ENCODE data around the gene RERE. TPM values are rescaled to one million over a fixed set of nuclear protein-coding genes. Genes with fewer than 3 reads are reported as not detected.
A peak's percentile ranks its signal among the peaks of the same experiment; 100 is the strongest.

RERE gene
- total RNA-seq, 2 experiments from 2014 or later, result 45.8 to 57.1 TPM

DNA sequence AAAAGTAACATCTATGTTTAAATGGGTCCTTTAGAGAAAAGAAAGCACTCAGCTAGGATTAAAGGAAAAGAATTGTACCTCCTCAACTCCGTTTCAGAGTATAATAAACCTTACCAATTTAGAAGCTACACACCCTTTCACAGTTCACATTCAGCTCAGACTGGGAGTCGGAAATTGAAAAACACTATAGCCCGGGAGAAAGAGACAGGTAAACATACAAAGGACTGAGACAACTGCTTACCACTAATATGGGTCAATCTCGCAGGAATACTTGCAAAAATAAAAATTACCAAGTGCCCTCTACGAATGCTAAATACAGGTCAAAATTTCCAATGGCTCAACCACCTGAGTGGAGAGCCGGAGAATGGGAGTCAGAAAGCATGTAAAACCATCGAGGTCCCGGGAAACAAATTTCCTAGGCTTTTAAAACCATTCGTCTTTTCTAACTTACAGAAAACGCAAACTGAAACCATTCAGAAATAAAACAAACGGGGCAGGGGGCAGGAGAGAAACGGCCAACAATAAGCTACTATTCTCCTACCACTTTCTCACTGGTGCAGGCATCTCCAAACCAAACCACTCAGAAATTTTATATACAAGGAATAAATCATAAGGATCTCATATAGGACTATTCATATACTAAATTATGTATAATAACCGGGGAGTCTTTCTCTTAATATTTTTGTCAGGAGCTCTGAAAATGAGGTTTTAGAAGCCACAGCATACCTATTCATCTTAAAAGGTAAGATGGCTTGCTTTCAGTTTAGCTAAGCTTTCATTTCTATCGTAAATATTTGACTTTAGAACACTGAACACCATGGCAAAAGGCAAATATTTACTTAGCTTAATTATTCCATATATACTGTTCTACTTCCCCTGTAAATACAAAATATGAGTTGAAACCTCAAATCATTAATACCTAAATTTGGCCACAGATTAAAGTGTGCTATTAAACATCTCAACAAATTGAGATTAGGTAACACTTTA lies 136.5 kb downstream of the RERE start:
- Mint-ChIP-seq H3K27ac (no peak overlapping the region), H3K4me1 (ENCODE audit: low read depth) (peaks cover 38% of the 10 kb centered on the region), H3K36me3 (ENCODE audit: low read depth) (peaks cover 3% of the 10 kb centered on the region), H3K27me3 (no peaks in the 10 kb centered on the region), H3K4me3 (no peak overlapping the region), H3K9me3 (no peaks in the 10 kb centered on the region)
- DNase-seq (no peak), ATAC-seq (no peak)
- intact Hi-C loops (cut with micrococcal nuclease), result no loop called here
- TF ChIP-seq, protein P1, sequence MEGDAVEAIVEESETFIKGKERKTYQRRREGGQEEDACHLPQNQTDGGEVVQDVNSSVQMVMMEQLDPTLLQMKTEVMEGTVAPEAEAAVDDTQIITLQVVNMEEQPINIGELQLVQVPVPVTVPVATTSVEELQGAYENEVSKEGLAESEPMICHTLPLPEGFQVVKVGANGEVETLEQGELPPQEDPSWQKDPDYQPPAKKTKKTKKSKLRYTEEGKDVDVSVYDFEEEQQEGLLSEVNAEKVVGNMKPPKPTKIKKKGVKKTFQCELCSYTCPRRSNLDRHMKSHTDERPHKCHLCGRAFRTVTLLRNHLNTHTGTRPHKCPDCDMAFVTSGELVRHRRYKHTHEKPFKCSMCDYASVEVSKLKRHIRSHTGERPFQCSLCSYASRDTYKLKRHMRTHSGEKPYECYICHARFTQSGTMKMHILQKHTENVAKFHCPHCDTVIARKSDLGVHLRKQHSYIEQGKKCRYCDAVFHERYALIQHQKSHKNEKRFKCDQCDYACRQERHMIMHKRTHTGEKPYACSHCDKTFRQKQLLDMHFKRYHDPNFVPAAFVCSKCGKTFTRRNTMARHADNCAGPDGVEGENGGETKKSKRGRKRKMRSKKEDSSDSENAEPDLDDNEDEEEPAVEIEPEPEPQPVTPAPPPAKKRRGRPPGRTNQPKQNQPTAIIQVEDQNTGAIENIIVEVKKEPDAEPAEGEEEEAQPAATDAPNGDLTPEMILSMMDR (IDR thresholded peaks at IDR 0.05), result no peak
- ChIA-PET POLR2A (interaction anchor here (0.5 kb wide), 1 partner anchor 178 kb away, joined by 3 read pairs; no protein-coding TSS in a partner anchor), CTCF (interaction anchor here (1.2 to 3.3 kb wide), 5 partner anchors 9 to 168 kb away, joined by 4 to 19 read pairs (median 9); no protein-coding TSS in a partner anchor)

DNA sequence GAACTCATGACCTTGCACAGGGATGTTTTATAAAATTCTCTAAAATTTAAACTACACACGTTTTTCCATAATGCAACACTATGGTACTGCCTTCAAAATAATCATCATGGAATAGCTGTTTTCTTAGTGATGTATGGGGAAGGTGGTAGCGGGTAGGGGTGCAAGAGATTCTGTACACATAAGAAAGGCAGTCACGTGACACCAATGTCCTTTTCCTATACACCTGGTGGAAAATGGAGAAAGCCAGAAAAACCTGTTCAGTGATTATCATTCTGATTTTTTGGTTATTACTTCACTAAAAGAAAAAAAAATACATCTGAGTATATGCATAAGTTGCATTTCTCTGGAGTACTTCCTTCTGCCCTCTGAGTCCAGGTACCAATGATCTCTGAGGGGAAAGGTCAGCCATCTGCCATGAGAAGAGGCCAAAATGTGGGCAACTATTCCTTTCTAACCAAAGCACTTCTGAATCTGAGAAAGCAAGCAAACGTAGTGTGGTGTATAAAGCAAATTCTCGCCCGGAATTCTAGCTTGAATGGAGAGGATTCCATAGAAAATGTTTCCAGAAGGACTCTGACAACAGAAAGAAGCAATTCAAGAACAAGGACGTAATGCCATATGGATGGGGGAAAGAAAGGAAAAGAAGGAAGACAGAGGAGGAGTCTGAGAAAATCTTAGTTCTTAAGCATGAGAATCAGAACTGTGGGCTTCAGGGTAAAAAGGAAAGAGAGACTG lies 137.3 kb downstream of the RERE start:
- ChIA-PET CTCF (interaction anchor here (1.5 to 3.3 kb wide), 4 partner anchors 9 to 169 kb away, joined by 4 to 19 read pairs (median 11); no protein-coding TSS in a partner anchor), POLR2A (interaction anchor here (1.0 kb wide), 1 partner anchor 23 kb away, joined by 3 read pairs; no protein-coding TSS in a partner anchor)
- TF ChIP-seq, protein P1 (IDR thresholded peaks at IDR 0.05), result no peak
- H3K4me3 Mint-ChIP-seq, result no peak overlapping the region
- no peaks in the 10 kb centered on the region for H3K9me3 Mint-ChIP-seq
- ATAC-seq (no peak), DNase-seq (no peak)
- intact Hi-C loops (cut with micrococcal nuclease), result no loop called here
- peaks cover 39% of the 10 kb centered on the region for H3K4me1 Mint-ChIP-seq (ENCODE audit: low read depth)
- H3K27ac Mint-ChIP-seq, result no peak overlapping the region
- H3K36me3 Mint-ChIP-seq (ENCODE audit: low read depth), result peaks cover 3% of the 10 kb centered on the region
- H3K27me3 Mint-ChIP-seq, result no peaks in the 10 kb centered on the region

DNA sequence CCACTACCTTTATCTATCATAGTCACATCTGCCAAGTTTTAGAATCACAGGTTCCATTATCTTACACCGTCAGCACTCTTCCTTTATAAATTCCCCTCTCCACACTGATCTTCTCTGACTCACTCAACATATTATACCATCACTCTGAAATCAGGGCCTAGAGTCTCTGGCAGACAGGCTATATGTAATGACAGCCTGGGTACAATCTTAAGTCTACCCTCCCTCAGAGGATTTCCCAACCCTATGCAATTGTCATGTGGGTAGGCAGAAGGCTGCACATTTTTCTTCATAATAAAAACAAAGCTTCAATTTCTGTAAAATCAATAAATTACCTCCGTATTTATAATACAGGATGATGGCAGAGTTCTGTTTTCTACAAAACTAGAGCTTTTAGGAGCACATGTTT lies 138.0 kb downstream of the RERE start:
- no peak for DNase-seq
- TF ChIP-seq, protein P1 (IDR thresholded peaks at IDR 0.05), result no peak
- ChIA-PET POLR2A (interaction anchor here (1.0 kb wide), 1 partner anchor 24 kb away, joined by 3 read pairs; no protein-coding TSS in a partner anchor), CTCF (interaction anchor here (1.1 to 3.3 kb wide), 3 partner anchors 8 to 118 kb away, joined by 5 to 19 read pairs (median 13); no protein-coding TSS in a partner anchor)
- intact Hi-C loops (cut with micrococcal nuclease), result no loop called here
- peaks cover 40% of the 10 kb centered on the region for H3K4me1 Mint-ChIP-seq (ENCODE audit: low read depth)
- no peak overlapping the region for H3K4me3 Mint-ChIP-seq
- no peaks in the 10 kb centered on the region for H3K27me3 Mint-ChIP-seq
- H3K36me3 Mint-ChIP-seq (ENCODE audit: low read depth), result peaks cover 3% of the 10 kb centered on the region
- H3K27ac Mint-ChIP-seq, result no peak overlapping the region
- ATAC-seq, result peak; percentile 91
- H3K9me3 Mint-ChIP-seq, result no peaks in the 10 kb centered on the region

- TF ChIP-seq, protein P1 (IDR thresholded peaks at IDR 0.05), result no peak
- intact Hi-C loops (cut with micrococcal nuclease), result no loop called here
- ChIA-PET CTCF (interaction anchor here (1.1 to 3.3 kb wide), 3 partner anchors 7 to 117 kb away, joined by 5 to 19 read pairs (median 13); no protein-coding TSS in a partner anchor), POLR2A (interaction anchor here (1.0 kb wide), 1 partner anchor 25 kb away, joined by 3 read pairs; no protein-coding TSS in a partner anchor)
- H3K4me1 Mint-ChIP-seq (ENCODE audit: low read depth), result peaks cover 38% of the 10 kb centered on the region
- peaks cover 3% of the 10 kb centered on the region for H3K36me3 Mint-ChIP-seq (ENCODE audit: low read depth)
- H3K27me3 Mint-ChIP-seq, result no peaks in the 10 kb centered on the region
- no peak overlapping the region for H3K4me3 Mint-ChIP-seq
- no peak overlapping the region for H3K27ac Mint-ChIP-seq
- ATAC-seq (no peak), DNase-seq (no peak)
- H3K9me3 Mint-ChIP-seq, result no peaks in the 10 kb centered on the region
Observed at GRCh38 chr1:8678673-8679394, 138.6 kb downstream of the RERE start.
